ENCODE measurements around the gene SENP1.

- TF ChIP-seq, protein P1, sequence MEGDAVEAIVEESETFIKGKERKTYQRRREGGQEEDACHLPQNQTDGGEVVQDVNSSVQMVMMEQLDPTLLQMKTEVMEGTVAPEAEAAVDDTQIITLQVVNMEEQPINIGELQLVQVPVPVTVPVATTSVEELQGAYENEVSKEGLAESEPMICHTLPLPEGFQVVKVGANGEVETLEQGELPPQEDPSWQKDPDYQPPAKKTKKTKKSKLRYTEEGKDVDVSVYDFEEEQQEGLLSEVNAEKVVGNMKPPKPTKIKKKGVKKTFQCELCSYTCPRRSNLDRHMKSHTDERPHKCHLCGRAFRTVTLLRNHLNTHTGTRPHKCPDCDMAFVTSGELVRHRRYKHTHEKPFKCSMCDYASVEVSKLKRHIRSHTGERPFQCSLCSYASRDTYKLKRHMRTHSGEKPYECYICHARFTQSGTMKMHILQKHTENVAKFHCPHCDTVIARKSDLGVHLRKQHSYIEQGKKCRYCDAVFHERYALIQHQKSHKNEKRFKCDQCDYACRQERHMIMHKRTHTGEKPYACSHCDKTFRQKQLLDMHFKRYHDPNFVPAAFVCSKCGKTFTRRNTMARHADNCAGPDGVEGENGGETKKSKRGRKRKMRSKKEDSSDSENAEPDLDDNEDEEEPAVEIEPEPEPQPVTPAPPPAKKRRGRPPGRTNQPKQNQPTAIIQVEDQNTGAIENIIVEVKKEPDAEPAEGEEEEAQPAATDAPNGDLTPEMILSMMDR (IDR thresholded peaks at IDR 0.05), result no peak
- no peak for TF ChIP-seq EP300 (IDR thresholded peaks at IDR 0.05)
- TF ChIP-seq POLR2A (IDR thresholded peaks at IDR 0.05), result no peak
Observed at GRCh38 chr12:48013287-48013686, 92.6 kb downstream of the SENP1 start.

All from ovary (tissue), 3 donors.